GM21381 (cell line): ENCODE results near the gene FPR2.
"Not testable (repeated sequence)": the region's sequence is repeated elsewhere in the genome, so short reads cannot be mapped to it uniquely, and the experiment has no call there.

Source experiments
- ATAC-seq: cut with Tn5 transposase; IDR thresholded peaks from one replicate; pipeline ENCODE4 v1.9.1; 2021; ENCODE audit warnings: mild to moderate bottlenecking, moderate library complexity; ENCODE audit not compliant: unreplicated experiment

Gene FPR2

DNA sequence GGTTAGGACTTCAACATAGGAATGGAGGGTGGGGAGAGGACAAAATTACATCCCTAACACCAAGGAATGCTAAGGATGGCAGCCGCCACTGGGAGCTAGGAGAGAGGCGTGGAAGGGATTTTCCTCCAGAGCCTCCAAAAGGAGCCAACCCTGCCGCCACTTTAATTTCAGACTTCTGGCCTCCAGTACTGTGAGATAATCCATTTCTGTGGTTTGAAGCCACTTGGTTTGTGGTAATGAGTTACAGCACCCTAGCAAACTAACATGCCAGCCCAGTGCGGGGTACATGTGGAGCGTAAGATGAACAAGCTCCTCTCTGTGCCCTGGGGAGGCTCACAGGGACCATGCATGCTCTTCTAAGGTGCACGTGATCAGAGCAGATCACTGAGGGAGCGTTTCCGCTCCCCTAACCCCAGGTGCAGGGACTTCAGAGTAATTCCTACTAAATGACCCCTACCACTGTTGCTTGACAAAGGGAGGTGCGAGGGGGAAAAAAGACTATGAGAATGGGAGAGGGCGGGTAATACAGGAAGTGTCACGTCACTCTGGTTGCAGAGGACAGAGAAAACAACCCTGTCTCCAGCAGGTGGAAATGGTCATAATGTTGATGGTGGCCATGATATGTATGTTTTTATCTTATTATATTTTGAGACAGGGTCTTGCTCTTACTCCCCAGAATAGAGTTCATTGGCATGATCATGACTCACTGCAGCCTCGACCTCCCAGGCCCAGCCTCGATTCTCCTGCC is 21.3 kb upstream of the FPR2 start:
- ATAC-seq = no peak

- no peak for ATAC-seq
Observed at GRCh38 chr19:51740356-51740755, 20.6 kb upstream of the FPR2 start.

DNA sequence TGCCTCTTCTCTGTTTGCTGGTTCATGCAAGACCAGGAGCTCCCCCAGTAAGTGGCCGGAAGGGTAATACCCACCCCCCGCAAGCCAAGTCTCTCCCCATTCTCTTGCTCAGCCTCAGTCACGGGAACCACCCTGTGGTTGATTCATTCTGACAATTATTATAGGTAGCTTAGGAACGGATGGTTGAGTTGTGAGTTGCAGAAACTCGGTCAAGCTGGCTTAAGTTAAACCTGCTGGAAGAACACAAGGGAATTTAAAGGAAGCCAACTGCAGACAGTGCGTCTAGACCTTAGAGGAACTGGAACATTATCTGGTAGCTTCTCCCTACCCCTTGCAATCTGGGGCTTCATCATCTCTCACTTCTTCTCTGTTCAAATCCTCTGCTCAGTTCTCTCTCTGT is 18.2 kb upstream of the FPR2 start:
- ATAC-seq = no peak

DNA sequence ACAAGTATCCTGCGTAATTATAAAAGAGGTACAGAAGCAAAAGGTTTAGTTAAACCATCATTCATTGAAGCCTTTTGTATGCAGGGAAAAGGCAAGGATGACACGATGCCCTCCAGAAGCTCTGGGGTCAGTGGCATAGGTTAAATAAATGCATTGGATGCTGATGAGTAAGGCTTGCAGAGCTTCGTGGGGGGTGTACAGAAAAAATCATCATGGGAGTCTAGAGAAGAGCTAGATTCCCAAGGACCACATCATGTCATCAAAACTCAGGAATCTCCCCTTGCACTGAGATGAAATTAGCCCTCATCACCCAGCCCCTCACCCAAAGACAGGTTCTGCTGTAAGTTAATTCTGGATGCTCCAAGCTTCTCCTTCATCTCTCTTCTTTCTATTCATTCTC is 17.6 kb upstream of the FPR2 start:
- no peak for ATAC-seq

DNA sequence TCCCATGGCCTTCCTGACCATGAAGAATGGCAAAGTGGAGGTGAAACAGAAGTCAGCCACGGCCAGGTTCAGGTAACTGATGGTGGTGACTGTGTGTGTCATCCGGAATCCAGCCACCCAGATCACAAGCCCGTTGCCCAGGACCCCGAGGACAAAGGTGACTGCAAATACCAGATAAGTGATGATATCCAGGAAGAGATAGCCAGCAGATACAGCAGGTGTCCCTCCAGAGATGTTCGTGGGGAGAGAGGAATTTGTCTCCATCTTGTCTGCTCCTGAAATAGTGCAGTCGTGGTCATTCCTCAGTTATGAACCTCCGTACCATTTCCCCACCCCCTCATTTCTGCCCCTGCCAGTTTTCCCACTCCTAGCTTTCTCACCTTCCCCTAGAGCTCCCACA is 14.2 kb upstream of the FPR2 start:
- ATAC-seq = no peak

GRCh38 chr19:51749979-51750378 is 11.0 kb upstream of the FPR2 start:
- ATAC-seq = no peak

DNA sequence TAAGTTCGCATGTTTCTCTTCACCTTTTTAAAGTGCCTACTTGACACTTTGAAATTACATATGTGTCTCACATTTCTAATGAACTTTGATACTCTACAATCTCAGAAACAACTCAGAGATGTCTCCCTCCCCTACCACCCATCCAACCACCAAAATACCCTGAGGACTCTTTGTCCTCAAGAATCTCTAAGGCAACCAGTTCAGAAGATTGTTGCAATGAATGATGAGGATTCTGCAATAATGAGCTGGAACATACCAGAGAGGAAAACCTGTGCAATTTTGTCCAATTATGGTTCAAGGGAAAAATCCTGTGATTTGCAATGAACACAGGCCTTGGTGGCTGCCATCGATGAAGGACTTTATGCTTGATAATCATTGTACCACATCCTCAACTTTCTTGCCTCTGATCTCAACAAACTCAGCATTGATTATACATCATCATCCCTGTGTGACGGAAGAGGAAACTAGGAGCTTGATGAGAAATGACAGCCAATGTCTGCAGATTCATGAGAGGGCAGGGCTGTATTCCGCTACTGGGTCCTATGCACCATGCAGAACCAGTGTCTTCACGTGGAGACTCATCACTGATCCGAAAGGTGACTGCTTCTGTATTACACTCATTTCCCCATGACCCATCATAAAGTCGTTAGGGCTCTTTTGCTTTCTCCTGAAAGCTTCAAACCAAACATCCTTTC is 10.4 kb upstream of the FPR2 start:
- ATAC-seq = no peak

GRCh38 chr19:51751655-51752054 is 9.3 kb upstream of the FPR2 start, which contains the start of gene FPR1:
FPR1 (minus strand) TSS chr19:51751878; CDS start chr19:51746994, 4,884 bp downstream.
- no peak for ATAC-seq

- no peak for ATAC-seq
Observed at GRCh38 chr19:51754109-51754508, 6.9 kb upstream of the FPR2 start.

DNA sequence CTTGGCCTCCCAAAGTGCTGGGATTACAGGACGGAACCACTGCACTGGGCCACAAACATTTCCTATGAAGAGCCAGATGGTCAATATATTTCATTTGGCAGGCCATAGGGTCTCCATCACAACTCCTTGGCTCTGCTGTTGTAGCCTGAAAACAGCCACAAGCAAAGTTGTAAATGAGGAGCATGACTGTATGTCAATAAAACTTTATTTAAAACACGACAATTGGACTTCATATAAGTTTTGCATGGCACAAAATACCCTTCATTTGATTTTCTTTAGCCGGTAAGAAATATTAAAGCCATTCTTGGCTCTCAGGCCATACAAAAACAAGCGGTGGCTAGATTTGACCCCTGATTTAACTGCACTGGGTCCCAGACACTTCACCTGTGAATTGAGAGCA is 6.2 kb upstream of the FPR2 start:
- ATAC-seq = no peak

GRCh38 chr19:51755571-51755970 is 5.4 kb upstream of the FPR2 start:
- ATAC-seq = no peak

DNA sequence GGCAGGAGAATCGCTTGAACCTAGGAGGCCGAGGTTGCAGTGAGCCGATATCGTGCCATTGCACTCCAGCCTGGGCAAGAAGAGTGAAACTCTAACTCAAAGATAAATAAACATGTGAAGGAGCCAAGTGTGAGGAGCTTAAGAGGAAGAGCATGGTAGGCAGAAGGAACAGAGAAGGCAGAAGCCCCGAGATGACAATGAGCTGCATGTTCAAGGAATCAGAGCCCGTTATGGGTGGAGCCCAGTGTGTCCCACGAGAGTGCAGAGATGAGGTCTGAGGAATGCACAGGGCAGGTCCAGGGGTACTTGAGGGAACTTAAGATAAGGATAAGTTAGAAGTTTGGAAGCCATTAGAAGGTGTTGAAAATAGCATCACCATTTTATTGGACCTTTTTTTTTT is 716 bp downstream of the FPR2 start:
- no peak for ATAC-seq

DNA sequence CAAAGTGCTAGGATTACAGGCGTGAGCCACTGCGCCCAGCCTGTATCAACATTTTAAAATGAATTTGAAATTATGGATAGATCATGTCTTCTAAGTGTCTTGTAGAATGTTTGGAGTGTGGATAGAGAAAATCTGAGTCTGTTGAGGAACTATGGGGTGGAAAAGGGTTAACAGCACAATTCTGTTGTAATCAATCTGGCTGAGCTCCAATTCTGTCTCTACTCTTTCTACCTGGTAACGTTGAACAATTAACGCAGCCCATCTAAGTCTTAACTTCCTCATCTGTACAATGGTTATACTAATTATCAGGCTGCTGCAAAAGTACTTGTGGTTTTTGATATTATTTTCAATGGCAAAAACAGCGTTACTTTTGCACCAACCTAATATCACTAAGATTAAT is 4.1 kb downstream of the FPR2 start:
- ATAC-seq = no peak

DNA sequence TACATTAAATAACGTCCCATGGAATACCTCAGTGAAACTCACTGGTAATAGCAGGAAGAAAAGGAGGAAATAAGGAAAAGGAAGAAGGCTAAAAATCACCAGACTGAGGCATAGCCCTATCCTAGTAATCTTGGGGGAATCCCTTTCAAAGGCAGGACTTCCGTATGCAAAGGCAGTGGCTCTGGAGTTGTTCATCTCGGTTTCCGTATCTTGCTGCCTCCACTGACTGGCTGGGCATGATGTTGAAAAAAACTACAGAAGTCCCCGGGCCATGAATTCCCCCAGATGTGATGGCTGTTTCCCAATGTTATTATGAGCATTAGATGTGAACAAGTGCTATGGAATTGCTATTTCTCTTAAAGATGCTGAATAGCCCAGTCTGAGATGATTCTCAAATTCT is 5.5 kb downstream of the FPR2 start:
- no peak for ATAC-seq

- no peak for ATAC-seq
Observed at GRCh38 chr19:51771376-51772130, 10.6 kb downstream of the FPR2 start.

DNA sequence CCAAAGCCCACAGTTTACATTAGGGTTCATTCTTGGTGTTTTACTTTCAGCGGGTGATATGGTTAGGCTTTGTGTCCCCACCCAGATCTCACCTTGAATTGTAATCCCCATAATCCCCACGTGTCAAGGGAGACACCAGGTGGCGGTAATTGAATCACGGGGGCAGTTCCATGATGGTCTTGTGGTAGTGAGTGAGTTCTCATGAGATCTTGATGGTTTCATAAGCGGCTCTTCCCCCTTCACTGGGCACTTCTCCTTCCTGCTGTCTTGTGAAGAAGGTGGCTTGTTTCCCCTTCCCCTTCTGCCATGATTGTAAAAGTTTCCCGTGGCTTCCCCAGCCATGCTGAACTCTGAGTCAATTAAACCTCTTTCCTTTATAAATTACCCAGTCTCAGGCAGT is 12.0 kb downstream of the FPR2 start:
- ATAC-seq = no peak

- not testable (repeated sequence) for ATAC-seq
Observed at GRCh38 chr19:51776561-51776960, 15.6 kb downstream of the FPR2 start.

DNA sequence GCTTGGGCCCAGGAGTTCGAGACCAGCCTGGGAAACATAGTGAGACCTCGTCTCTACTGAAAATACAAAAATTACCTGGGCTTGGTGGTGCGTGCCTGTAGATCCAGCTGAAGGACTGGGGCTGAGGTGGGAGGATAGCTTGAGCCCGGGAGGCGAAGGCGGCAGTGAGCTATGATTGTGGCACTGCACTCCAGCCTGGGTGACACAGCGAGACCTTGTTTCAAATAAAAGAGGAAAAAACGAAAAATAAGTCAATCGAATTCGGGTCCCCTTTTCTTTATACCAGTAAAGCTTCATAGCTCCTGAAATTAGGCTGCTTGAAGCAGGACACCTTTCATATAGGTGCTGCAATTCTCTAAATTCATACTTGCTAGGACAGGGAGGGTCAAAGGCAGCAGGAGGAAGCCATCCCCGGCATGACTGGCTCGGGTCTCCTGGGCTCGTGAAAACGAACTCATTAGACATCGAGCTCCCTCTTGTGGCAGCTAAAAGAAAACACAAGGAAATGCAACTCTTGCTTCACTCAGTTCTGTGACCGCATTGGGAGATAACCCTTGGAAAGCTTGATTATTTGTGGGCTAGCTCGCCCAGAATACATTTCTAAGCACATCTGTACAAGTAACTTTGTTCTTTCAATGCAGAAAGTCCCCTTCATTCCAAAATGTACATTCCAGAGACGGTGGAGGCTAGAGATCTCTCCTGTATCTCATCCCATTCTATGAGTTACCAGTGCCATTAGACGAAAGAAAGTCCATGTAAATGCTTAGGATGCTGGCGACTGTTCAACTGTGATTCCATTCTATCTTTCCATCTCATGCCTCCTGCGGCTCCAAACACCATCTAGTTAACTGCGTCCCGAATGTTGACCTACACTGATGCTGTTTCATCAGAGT is 16.8 kb downstream of the FPR2 start:
- no peak for ATAC-seq

DNA sequence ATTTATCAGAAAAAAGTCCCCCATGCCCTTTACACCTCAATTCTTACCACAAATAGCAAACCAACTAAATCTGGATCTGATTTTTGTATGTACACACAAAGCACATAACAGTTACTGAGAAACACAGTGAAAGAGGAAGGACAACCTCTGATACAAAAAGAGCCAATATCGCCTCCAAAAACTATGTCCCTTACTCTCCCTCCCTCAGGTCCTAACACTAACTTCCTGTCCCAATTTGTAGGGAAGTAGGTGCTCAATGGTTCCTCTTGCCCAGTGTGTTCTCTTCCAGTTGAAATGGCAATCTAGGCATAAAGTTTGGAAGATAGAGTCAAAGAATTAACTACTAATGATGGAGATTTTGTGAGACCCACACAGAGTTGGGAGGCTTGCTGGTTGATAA is 18.2 kb downstream of the FPR2 start:
- no peak for ATAC-seq

DNA sequence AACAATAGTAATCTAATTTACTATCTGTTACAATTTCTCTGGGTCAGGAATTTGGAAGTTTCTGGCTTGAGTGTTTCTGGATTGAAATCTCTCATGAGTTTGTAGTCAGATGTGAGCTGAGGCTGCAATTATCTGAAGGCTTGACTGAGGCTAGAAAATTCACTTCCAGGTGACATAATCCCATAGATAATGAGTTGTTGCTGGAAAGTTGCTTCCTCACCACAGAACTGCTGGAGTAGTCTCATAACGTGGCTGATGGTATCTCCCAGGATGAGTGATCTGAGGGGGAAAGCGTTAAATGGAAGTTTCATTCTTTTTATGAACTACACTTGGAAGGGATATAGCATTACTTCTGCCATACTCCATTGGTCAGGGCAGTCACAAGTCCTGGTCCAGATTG is 18.7 kb downstream of the FPR2 start:
- no peak for ATAC-seq

DNA sequence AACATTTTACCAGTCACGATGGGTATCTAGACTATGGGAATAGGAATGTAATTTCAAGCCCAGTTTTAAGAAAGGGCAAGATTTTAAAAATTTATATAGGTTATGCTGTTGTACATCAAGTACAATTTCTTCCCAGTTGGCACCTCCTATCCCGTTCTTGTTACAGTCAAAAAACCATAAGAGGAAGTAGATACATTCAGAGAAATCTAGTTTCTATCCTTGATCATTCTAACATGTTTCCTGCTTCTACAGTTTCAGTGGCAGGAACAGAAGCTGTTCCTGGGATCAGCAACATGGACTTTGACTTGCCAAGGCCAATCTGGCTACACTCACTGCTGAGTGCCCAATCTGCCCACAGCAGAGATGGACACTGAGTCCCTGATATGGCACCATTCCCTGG is 19.3 kb downstream of the FPR2 start:
- no peak for ATAC-seq
